H1 (cell line): Measurements from ENCODE around the gene GRIN2C. TPM values are rescaled to one million over a fixed set of nuclear protein-coding genes. Genes with fewer than 3 reads are reported as not detected.

Experiments used
- CHD1 ChIP-seq: IDR thresholded peaks from 2 replicates; pipeline ENCODE4 v1.6.1; 2012; ENCODE audit warnings: low read depth, low read length, improper control_type of control experiment
- POLR2AphosphoS5 ChIP-seq: IDR thresholded peaks from 2 replicates; pipeline ENCODE4 v1.6.1; 2011; ENCODE audit warnings: low read depth, low read length
- RBBP5 ChIP-seq: IDR thresholded peaks from 2 replicates; pipeline ENCODE4 v1.7.1; 2012; ENCODE audit warnings: low read depth, mild to moderate bottlenecking, inconsistent platforms, low read length, moderate library complexity, borderline replicate concordance
- SIRT6 ChIP-seq: IDR thresholded peaks from one replicate; pipeline ENCODE4 v1.7.1; 2012; ENCODE audit warnings: low read length, inconsistent platforms
- polyA plus RNA-seq, 7 experiments: library from polyadenylated mRNA; depleted of rRNA in 3 of 7; stranded (reverse) in 5 of 7; unstranded in 2 of 7; fragments of >200 nt in 5 of 7; fragments of 200-250 nt in 2 of 7; gene quantifications; 1 replicate in 5 of 7; 2 replicates in 1 of 7; 4 replicates in 1 of 7; pipeline versions ENCODE4 v1.2.1 to v1.2.3, GENCODE V29; 2011 to 2013; ENCODE audit warnings: missing spikeins in 2 of 7, mixed read lengths in 2 of 7
- total RNA-seq: library from RNA; stranded (reverse); fragmentation: NEBNext Ultra II Directional; extraction: Animal tissue kit (Norgen Biotek cat#: 25700); gene quantifications from 2 replicates; pipeline ENCODE4 v1.2.1, GENCODE V29; 2021

GRIN2C gene
- total and polyA plus RNA-seq, 2 of the 8 experiments (the other 6 are each of a cell fraction or from before 2014, with no cell fraction given), result 0.06 to 0.07 TPM

DNA sequence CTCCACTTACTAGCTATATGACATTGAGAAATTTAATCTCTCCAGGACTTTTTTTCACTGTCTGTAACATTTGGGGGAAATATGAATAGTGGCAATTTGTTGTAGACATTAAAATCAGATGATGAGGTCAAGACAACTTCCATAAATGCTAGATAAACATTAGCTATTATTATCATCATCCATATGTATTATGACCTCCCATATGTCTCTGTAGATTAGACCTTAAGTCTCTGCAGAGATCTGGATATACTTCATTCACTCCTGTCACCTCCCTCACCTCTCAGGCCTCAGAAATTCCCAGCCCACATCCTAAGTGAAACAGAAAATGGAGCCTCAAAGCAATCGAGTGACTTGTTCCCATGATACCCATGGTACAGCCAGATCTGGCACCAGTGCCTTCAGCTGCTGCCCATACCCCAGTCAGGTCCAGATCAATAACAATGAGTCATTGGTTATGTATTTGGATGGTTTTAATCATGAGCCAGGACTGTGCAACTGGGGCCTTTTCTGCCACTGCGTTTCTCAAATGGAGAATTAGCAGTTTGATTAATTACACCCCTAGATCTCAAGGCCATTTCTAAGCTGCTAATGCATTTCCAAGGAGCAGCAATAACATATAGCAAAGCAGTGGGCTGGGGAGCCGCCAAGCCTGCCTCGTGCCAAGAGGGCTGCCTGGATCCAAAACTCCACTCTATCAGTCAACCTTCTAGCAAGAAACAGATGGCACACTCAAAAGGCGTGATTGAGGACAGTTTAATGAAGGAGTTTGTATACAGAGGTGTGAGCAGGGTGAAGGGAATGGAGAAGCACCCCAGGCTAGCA is 15.7 kb upstream of the GRIN2C start (continued):
- TF ChIP-seq CHD1 (no peak), POLR2AphosphoS5 (no peak), RBBP5 (no peak), SIRT6 (no peak)
